ENCODE data around the gene SPIRE1. TPM values are rescaled to one million over a fixed set of nuclear protein-coding genes. Genes with fewer than 3 reads are reported as not detected.
"Not testable (repeated sequence)": the region's sequence is repeated elsewhere in the genome, so short reads cannot be mapped to it uniquely, and the experiment has no call there.

SPIRE1 gene
- polyA plus RNA-seq, 1 donor from 2014 or later = 0.05 TPM

GRCh38 chr18:12518832-12519531 is 138.9 kb downstream of the SPIRE1 start:
- H3K9me3 Mint-ChIP-seq = peaks cover 0 to 2% (median 0%) of the 10 kb centered on the region in 3 donors
- H3K36me3 Mint-ChIP-seq = no peaks in the 10 kb centered on the region
- H3K27me3 Mint-ChIP-seq = no peaks in the 10 kb centered on the region
- H3K4me1 Mint-ChIP-seq = no peaks in the 10 kb centered on the region
- H3K4me3 Mint-ChIP-seq = no peak overlapping the region
- no peak overlapping the region for H3K27ac Mint-ChIP-seq

GRCh38 chr18:12518326-12518725 is 139.6 kb downstream of the SPIRE1 start:
- Mint-ChIP-seq H3K27ac (no peak overlapping the region), H3K4me3 (no peak overlapping the region), H3K27me3 (no peaks in the 10 kb centered on the region), H3K36me3 (no peaks in the 10 kb centered on the region), H3K4me1 (no peaks in the 10 kb centered on the region), H3K9me3 (peaks cover 0 to 2% (median 0%) of the 10 kb centered on the region in 3 donors)

- Mint-ChIP-seq H3K4me3 (no peak overlapping the region), H3K27me3 (no peaks in the 10 kb centered on the region), H3K36me3 (no peaks in the 10 kb centered on the region), H3K4me1 (peaks cover 0 to 2% (median 0%) of the 10 kb centered on the region in 3 donors), H3K27ac (no peak overlapping the region), H3K9me3 (peaks cover 0 to 2% (median 0%) of the 10 kb centered on the region in 3 donors)
Measured at GRCh38 chr18:12517142-12517825, 140.6 kb downstream of the SPIRE1 start.

- Mint-ChIP-seq H3K27ac (peak overlapping the region in 1 of 3 donors; percentile 8), H3K27me3 (no peaks in the 10 kb centered on the region), H3K4me3 (no peak overlapping the region)
Measured at GRCh38 chr18:12516049-12516630, 141.8 kb downstream of the SPIRE1 start.

GRCh38 chr18:12515550-12515949 is 142.4 kb downstream of the SPIRE1 start:
- no peak overlapping the region for H3K4me3 Mint-ChIP-seq
- H3K9me3 Mint-ChIP-seq = no peaks in the 10 kb centered on the region
- H3K27ac Mint-ChIP-seq = no peak overlapping the region
- no peaks in the 10 kb centered on the region for H3K27me3 Mint-ChIP-seq
- H3K4me1 Mint-ChIP-seq = peaks cover 0 to 2% (median 0%) of the 10 kb centered on the region in 3 donors
- no peaks in the 10 kb centered on the region for H3K36me3 Mint-ChIP-seq

More at GRCh38 chr18:12516049-12516630, 141.8 kb downstream of the SPIRE1 start:
- H3K36me3 Mint-ChIP-seq = no peaks in the 10 kb centered on the region
- H3K9me3 Mint-ChIP-seq = no peaks in the 10 kb centered on the region
- peaks cover 0 to 2% (median 0%) of the 10 kb centered on the region in 3 donors for H3K4me1 Mint-ChIP-seq

GRCh38 chr18:12507007-12507406 is 150.9 kb downstream of the SPIRE1 start:
- H3K4me3 Mint-ChIP-seq = no peak overlapping the region
- peaks cover 3% of the 10 kb centered on the region for H3K36me3 Mint-ChIP-seq
- no peak overlapping the region for H3K27ac Mint-ChIP-seq
- H3K27me3 Mint-ChIP-seq = peaks cover 1% of the 10 kb centered on the region
- no peaks in the 10 kb centered on the region for H3K4me1 Mint-ChIP-seq
- peaks cover 0 to 1% (median 0%) of the 10 kb centered on the region in 3 donors for H3K9me3 Mint-ChIP-seq

GRCh38 chr18:12500986-12501385 is 156.9 kb downstream of the SPIRE1 start:
- Mint-ChIP-seq H3K4me1 (no peaks in the 10 kb centered on the region), H3K4me3 (no peak overlapping the region), H3K36me3 (peaks cover 4% of the 10 kb centered on the region), H3K27ac (no peak overlapping the region), H3K9me3 (peaks cover 0 to 2% (median 0%) of the 10 kb centered on the region in 3 donors), H3K27me3 (peaks cover 1% of the 10 kb centered on the region)

GRCh38 chr18:12497839-12498238 is 160.1 kb downstream of the SPIRE1 start:
- H3K27me3 Mint-ChIP-seq = no peaks in the 10 kb centered on the region
- peaks cover 0 to 2% (median 0%) of the 10 kb centered on the region in 3 donors for H3K9me3 Mint-ChIP-seq
- no peaks in the 10 kb centered on the region for H3K4me1 Mint-ChIP-seq
- no peak overlapping the region for H3K27ac Mint-ChIP-seq
- H3K36me3 Mint-ChIP-seq = peaks cover 2% of the 10 kb centered on the region
- no peak overlapping the region for H3K4me3 Mint-ChIP-seq

- no peak overlapping the region for H3K4me3 Mint-ChIP-seq
- H3K9me3 Mint-ChIP-seq = peaks cover 0 to 2% (median 0%) of the 10 kb centered on the region in 3 donors
- no peak overlapping the region for H3K27ac Mint-ChIP-seq
- H3K36me3 Mint-ChIP-seq = peaks cover 2% of the 10 kb centered on the region
- no peaks in the 10 kb centered on the region for H3K27me3 Mint-ChIP-seq
- no peaks in the 10 kb centered on the region for H3K4me1 Mint-ChIP-seq
Measured at GRCh38 chr18:12497296-12497695, 160.6 kb downstream of the SPIRE1 start.

- H3K4me3 Mint-ChIP-seq = no peak overlapping the region
Measured at GRCh38 chr18:12492907-12493306, 165.0 kb downstream of the SPIRE1 start.

GRCh38 chr18:12491611-12492435 is 166.1 kb downstream of the SPIRE1 start:
- Mint-ChIP-seq H3K27me3 (no peaks in the 10 kb centered on the region), H3K4me1 (no peaks in the 10 kb centered on the region), H3K27ac (no peak overlapping the region), H3K36me3 (peaks cover 8% of the 10 kb centered on the region), H3K9me3 (peaks cover 0 to 2% (median 0%) of the 10 kb centered on the region in 3 donors), H3K4me3 (no peak overlapping the region)

More at GRCh38 chr18:12492907-12493306, 165.0 kb downstream of the SPIRE1 start:
- Mint-ChIP-seq H3K36me3 (peaks cover 8% of the 10 kb centered on the region), H3K27me3 (no peaks in the 10 kb centered on the region), H3K4me1 (no peaks in the 10 kb centered on the region), H3K9me3 (peaks cover 0 to 2% (median 0%) of the 10 kb centered on the region in 3 donors), H3K27ac (no peak overlapping the region)

- Mint-ChIP-seq H3K4me1 (no peaks in the 10 kb centered on the region), H3K9me3 (peaks cover 0 to 1% (median 0%) of the 10 kb centered on the region in 3 donors), H3K27me3 (no peaks in the 10 kb centered on the region), H3K4me3 (no peak overlapping the region), H3K36me3 (peaks cover 5% of the 10 kb centered on the region), H3K27ac (no peak overlapping the region)
Measured at GRCh38 chr18:12485479-12486105, 172.3 kb downstream of the SPIRE1 start.

GRCh38 chr18:12481915-12482314 is 176.0 kb downstream of the SPIRE1 start:
- H3K27me3 Mint-ChIP-seq, H3K4me3 Mint-ChIP-seq, H3K36me3 Mint-ChIP-seq, H3K27ac Mint-ChIP-seq, H3K4me1 Mint-ChIP-seq, H3K9me3 Mint-ChIP-seq: not testable (repeated sequence)

GRCh38 chr18:12479982-12480381 is 177.9 kb downstream of the SPIRE1 start:
- H3K27me3 Mint-ChIP-seq = no peaks in the 10 kb centered on the region
- no peak overlapping the region for H3K4me3 Mint-ChIP-seq
- H3K9me3 Mint-ChIP-seq = no peaks in the 10 kb centered on the region
- H3K4me1 Mint-ChIP-seq = no peaks in the 10 kb centered on the region
- H3K27ac Mint-ChIP-seq = no peak overlapping the region
- H3K36me3 Mint-ChIP-seq = peaks cover 2% of the 10 kb centered on the region

Data from IgD-negative memory B cell (primary cell).